CD4-positive, alpha-beta T cell (primary cell): ENCODE results near the gene MPHOSPH9. TPM values are rescaled to one million over a fixed set of nuclear protein-coding genes. Genes with fewer than 3 reads are reported as not detected.
A peak's percentile ranks its signal among the peaks of the same experiment; 100 is the strongest.

ENCODE experiments used
- ATAC-seq: fragments of 200-7000 bp; cut with Tn5 transposase; one replicate; pipeline ENCODE4 v1.10.0; 2022; ENCODE audit warnings: mild to moderate bottlenecking; ENCODE audit not compliant: poor library complexity
- CTCF ChIA-PET: fragments of 350-600 bp; sonication (Branson Sonifier 250); formaldehyde crosslinking; loops from one replicate; lab custom pipeline; 2021; ENCODE audit warnings: antibody characterized with exemption, inconsistent platforms; lab: Charles Lee
- POLR2A ChIA-PET: fragments of 350-600 bp; sonication (Branson Sonifier 250); formaldehyde crosslinking; loops from one replicate; lab custom pipeline; 2021; ENCODE audit warnings: antibody characterized with exemption, inconsistent platforms; lab: Charles Lee
- DNase-seq, 14 experiments: peaks; one replicate each; pipeline ENCODE4 v3.0.0-alpha.2; 2013 to 2020; ENCODE audit warnings: mixed read lengths in 2 of 14
- H3K27ac ChIP-seq, 2 donors: one replicate each; pipeline versions ENCODE4 v1.5.1 to v1.7.0; 2013; ENCODE audit warnings: low read length in 2 of 2, low read depth in 1 of 2, mild to moderate bottlenecking in 1 of 2
- H3K27me3 ChIP-seq, 2 experiments: 1 replicate in 1 of 2; 2 replicates in 1 of 2; pipeline versions ENCODE4 v1.6.1 to v1.7.0; 2013; ENCODE audit warnings: low read length in 2 of 2, control low read depth in 1 of 2, mild to moderate bottlenecking in 1 of 2, moderate library complexity in 1 of 2; ENCODE audit not compliant: insufficient read depth in 2 of 2, control insufficient read depth in 1 of 2
- H3K36me3 ChIP-seq: one replicate; pipeline ENCODE4 v1.6.1; 2013; ENCODE audit warnings: low read length, control low read depth; ENCODE audit not compliant: insufficient read depth
- H3K4me1 ChIP-seq: one replicate; pipeline ENCODE4 v1.6.1; 2013; ENCODE audit warnings: low read length, control low read depth; ENCODE audit not compliant: insufficient read depth
- H3K4me3 ChIP-seq: one replicate; pipeline ENCODE4 v1.5.1; 2013; ENCODE audit warnings: mild to moderate bottlenecking, low read length, moderate library complexity
- H3K9me3 ChIP-seq, 2 experiments: 1 replicate in 1 of 2; 2 replicates in 1 of 2; pipeline versions ENCODE4 v1.6.1 to v1.7.0; 2013; ENCODE audit warnings: low read length in 2 of 2, mild to moderate bottlenecking in 2 of 2, control low read depth in 1 of 2, moderate library complexity in 1 of 2; ENCODE audit not compliant: control insufficient read depth in 1 of 2, insufficient read depth in 1 of 2
- H3K27ac Mint-ChIP-seq: one replicate; pipeline ENCODE4 v1.8.0; 2020; ENCODE audit warnings: mixed read lengths
- H3K27me3 Mint-ChIP-seq: one replicate; pipeline ENCODE4 v1.8.0; 2021; ENCODE audit warnings: mixed read lengths
- H3K36me3 Mint-ChIP-seq: one replicate; pipeline ENCODE4 v1.8.0; 2021; ENCODE audit warnings: low read depth, mixed read lengths
- H3K4me1 Mint-ChIP-seq: one replicate; pipeline ENCODE4 v1.8.0; 2021; ENCODE audit warnings: low read depth, mixed read lengths
- H3K4me3 Mint-ChIP-seq: one replicate; pipeline ENCODE4 v1.8.0; 2020; ENCODE audit warnings: mild to moderate bottlenecking, mixed read lengths
- H3K9me3 Mint-ChIP-seq: one replicate; pipeline ENCODE4 v1.8.0; 2020; ENCODE audit warnings: mixed read lengths
- intact Hi-C, 2 experiments: fragments of 100-400 bp; cut with DNase I in 1 of 2; cut with micrococcal nuclease in 1 of 2; formaldehyde crosslinking; loops; one replicate each; pipeline versions ENCODE4 v1.15.1 to v1.9.0; 2023 to 2025; cut with DNase I, micrococcal nuclease
- total RNA-seq, 174 experiments: library from RNA in 2 of 174; stranded (reverse) in 2 of 174; gene quantifications; one replicate each; pipeline ENCODE4 v1.2.3 and lab custom pipeline; 2021 to 2026
- TF ChIP-seq, protein P1 (sequence below): fragments of 200-600 bp; IDR thresholded peaks from one replicate; pipeline ENCODE4 v1.8.0; 2022; ENCODE audit warnings: antibody characterized with exemption, mild to moderate bottlenecking

MPHOSPH9 gene
- total RNA-seq, 2 experiments from 2014 or later, result 80.9 to 84.5 TPM

DNA sequence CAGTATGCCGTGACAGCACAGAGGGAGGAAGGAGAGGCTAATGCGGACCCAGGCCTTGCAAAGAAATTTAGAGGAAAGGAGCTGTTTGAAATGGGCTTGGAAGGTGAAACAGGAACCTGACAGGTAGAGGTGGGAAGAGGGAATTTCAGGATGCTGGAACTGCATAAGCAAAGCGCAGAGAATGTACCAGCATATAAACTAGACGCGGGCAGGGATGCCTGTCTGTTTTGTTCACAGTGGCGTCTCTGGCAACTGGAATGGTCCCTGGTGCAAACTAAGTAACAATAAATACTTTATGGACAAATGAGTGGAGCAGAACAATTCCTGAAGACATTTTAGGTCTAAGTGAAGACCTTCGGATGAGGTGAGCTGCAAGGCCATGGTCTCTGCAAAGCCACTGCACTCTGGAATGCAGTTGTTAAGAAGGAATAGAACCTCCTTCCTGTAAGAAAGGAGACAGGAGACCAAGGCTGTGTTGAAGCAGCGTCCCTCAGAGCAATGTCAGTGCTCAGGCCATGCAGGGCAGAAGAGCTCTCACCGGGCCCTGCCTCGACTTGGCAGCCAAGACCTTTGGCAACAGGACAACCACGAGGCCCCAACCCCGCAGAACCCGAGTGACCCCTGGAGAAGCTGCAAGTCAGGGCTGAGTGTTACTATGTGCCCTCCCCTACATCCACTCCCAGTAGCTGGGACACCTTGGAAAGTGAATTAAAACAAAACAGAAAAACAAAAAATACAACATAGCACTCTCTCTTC lies 124.8 kb downstream of the MPHOSPH9 start:
- peaks cover 4% of the 10 kb centered on the region for H3K36me3 ChIP-seq
- intact Hi-C loops, result no loop called here
- H3K27me3 ChIP-seq, result no peaks in the 10 kb centered on the region
- ChIA-PET POLR2A (interaction anchor here (1.0 to 4.5 kb wide), 7 partner anchors 8 to 125 kb away, joined by 3 to 58 read pairs (median 9); partner anchors contain the start of genes MPHOSPH9 and MTRFR), CTCF (interaction anchor here (0.5 to 1.5 kb wide), 2 partner anchors 12 to 584 kb away, joined by 3 read pairs; no protein-coding TSS in a partner anchor)
- H3K27ac ChIP-seq, result peak overlapping the region in 1 of 2 donors; percentile 85
- H3K27me3 Mint-ChIP-seq, result no peaks in the 10 kb centered on the region
- DNase-seq, result no peak
- H3K4me3 ChIP-seq, result no peak overlapping the region
- H3K4me1 Mint-ChIP-seq, result peaks cover 61% of the 10 kb centered on the region
- H3K36me3 Mint-ChIP-seq, result peaks cover 25% of the 10 kb centered on the region
- no peaks in the 10 kb centered on the region for H3K9me3 ChIP-seq
- H3K4me1 ChIP-seq, result peaks cover 40% of the 10 kb centered on the region
- no peak overlapping the region for H3K4me3 Mint-ChIP-seq
- H3K27ac Mint-ChIP-seq, result peak overlapping the region; percentile 98
- ATAC-seq, result no peak
- no peaks in the 10 kb centered on the region for H3K9me3 Mint-ChIP-seq
- TF ChIP-seq, protein P1, sequence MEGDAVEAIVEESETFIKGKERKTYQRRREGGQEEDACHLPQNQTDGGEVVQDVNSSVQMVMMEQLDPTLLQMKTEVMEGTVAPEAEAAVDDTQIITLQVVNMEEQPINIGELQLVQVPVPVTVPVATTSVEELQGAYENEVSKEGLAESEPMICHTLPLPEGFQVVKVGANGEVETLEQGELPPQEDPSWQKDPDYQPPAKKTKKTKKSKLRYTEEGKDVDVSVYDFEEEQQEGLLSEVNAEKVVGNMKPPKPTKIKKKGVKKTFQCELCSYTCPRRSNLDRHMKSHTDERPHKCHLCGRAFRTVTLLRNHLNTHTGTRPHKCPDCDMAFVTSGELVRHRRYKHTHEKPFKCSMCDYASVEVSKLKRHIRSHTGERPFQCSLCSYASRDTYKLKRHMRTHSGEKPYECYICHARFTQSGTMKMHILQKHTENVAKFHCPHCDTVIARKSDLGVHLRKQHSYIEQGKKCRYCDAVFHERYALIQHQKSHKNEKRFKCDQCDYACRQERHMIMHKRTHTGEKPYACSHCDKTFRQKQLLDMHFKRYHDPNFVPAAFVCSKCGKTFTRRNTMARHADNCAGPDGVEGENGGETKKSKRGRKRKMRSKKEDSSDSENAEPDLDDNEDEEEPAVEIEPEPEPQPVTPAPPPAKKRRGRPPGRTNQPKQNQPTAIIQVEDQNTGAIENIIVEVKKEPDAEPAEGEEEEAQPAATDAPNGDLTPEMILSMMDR, result no peak

DNA sequence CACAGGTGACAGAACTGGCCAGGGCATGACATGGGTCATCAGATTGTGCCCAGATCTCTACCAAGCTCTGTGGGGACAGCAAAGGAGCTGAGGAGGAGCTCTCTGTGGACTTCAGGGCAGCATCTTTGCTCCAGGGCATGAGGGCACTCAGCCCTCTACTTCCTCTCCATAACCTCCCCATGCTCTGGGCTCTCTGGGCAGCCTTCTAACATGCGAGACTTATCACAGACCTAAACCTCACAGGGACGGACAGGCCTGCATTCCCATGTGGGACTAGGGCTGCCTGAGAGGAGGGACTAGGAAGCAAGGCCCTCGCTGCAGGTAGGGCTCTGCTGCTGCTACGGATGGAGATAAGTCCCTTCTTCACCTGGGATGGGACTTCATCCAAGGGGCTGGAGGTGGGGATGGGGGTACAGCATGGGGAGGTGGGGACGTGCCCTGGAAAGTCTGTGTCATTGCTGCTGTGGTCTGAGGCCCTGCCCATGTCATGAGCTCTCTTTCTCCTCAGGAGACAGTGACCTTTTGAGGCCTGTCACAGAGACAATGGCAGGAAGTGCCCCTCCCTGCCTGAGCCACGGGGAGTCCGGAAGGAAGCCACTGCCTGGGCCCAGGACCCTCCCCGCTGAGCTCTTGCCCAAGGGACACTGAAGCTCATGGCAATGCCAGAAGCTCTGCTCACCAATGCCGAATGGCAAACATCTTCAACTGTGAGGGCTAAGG lies 126.1 kb downstream of the MPHOSPH9 start:
- Histone ChIP-seq H3K27me3 (no peaks in the 10 kb centered on the region), H3K4me1 (peaks cover 53% of the 10 kb centered on the region), H3K9me3 (no peaks in the 10 kb centered on the region), H3K4me3 (peak overlapping the region; percentile 29), H3K36me3 (peaks cover 4% of the 10 kb centered on the region), H3K27ac (peak overlapping the region; percentile 56 to 85)
- no peaks in the 10 kb centered on the region for H3K27me3 Mint-ChIP-seq
- CTCF ChIA-PET, result interaction anchor here (0.7 to 1.7 kb wide), 4 partner anchors 25 to 126 kb away, joined by 3 to 8 read pairs (median 3); partner anchors contain the start of genes MPHOSPH9 and MTRFR
- intact Hi-C loops, result no loop called here
- peak overlapping the region; percentile 66 for H3K4me3 Mint-ChIP-seq
- peaks cover 25% of the 10 kb centered on the region for H3K36me3 Mint-ChIP-seq
- H3K27ac Mint-ChIP-seq, result peak overlapping the region; percentile 98
- no peaks in the 10 kb centered on the region for H3K9me3 Mint-ChIP-seq
- DNase-seq, result peak in 13 of 14 experiments; percentile 28 to 84 (median 57)
- POLR2A ChIA-PET, result interaction anchor here (0.6 to 4.5 kb wide), 16 partner anchors 9 to 579 kb away, joined by 3 to 58 read pairs (median 4); partner anchors contain the start of genes KNTC1, MPHOSPH9, MTRFR and OGFOD2
- TF ChIP-seq, protein P1, result no peak
- ATAC-seq, result peak; percentile 94
- peaks cover 64% of the 10 kb centered on the region for H3K4me1 Mint-ChIP-seq

GRCh38 chr12:123105211-123105826 lies 127.6 kb downstream of the MPHOSPH9 start:
- Histone ChIP-seq H3K27me3 (no peaks in the 10 kb centered on the region), H3K4me3 (no peak overlapping the region), H3K36me3 (peaks cover 4% of the 10 kb centered on the region), H3K9me3 (no peaks in the 10 kb centered on the region), H3K4me1 (peaks cover 52% of the 10 kb centered on the region), H3K27ac (no peak overlapping the region)
- no peaks in the 10 kb centered on the region for H3K9me3 Mint-ChIP-seq
- ChIA-PET POLR2A (interaction anchor here (0.7 to 4.5 kb wide), 3 partner anchors 16 to 34 kb away, joined by 3 to 58 read pairs (median 24); no protein-coding TSS in a partner anchor), CTCF (interaction anchor here (1.1 kb wide), 1 partner anchor 12 kb away, joined by 3 read pairs; no protein-coding TSS in a partner anchor)
- peak overlapping the region; percentile 51 for H3K4me3 Mint-ChIP-seq
- TF ChIP-seq, protein P1, result no peak
- intact Hi-C loops, result no loop called here
- peaks cover 68% of the 10 kb centered on the region for H3K4me1 Mint-ChIP-seq
- H3K27ac Mint-ChIP-seq, result peak overlapping the region; percentile 98
- ATAC-seq (no peak), DNase-seq (no peak)
- peaks cover 25% of the 10 kb centered on the region for H3K36me3 Mint-ChIP-seq
- H3K27me3 Mint-ChIP-seq, result no peaks in the 10 kb centered on the region
